ENCODE measurements around the gene HOXC6. TPM values are rescaled to one million over a fixed set of nuclear protein-coding genes. Genes with fewer than 3 reads are reported as not detected.
A peak's percentile ranks its signal among the peaks of the same experiment; 100 is the strongest.

HOXC6 gene
- total RNA-seq, 1 donor from 2014 or later = not detected

DNA sequence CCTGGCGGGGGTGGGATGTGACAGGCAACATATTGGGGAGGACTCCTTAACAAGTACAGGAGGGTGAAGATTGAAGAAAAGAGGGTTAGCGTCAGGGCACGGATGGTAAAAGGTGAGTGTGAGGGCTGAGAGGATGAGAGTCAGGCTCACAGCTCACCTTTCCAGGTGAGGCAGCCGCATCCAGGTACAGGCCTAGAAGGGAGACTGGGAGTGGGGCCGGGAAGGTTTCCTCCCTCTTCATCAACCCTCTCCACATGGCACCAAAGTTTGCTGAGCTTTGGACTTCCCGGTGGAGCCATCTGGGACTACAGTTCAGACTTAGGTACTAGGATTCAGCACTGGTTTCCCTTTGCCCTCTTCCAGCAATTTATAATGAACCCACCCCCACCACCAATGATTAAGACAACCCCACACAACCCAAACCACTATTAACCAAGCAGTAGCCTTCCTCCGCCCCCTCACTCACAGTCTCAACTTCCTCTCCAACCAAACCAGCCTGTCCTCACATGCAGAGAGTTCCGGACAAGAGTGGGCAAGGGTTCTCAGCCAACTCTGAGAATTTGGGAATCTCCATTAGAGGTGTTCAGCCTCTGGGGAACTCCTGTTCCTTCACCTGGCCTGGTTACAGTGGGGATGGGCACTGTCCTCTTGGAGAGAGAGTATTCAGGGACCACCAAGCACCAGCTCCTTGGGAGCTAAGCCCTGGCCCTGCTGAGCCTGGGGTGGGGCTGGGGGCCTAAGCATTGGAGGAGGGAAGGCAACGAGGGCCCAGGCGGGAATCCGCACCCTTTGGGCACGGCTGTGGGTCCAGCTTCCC is 23.0 kb downstream of the HOXC6 start:
- Histone ChIP-seq H3K4me1 (peaks cover 34% of the 10 kb centered on the region), H3K4me3 (no peak overlapping the region), H3K27me3 (peaks cover 42% of the 10 kb centered on the region), H3K36me3 (no peaks in the 10 kb centered on the region), H3K9me3 (no peaks in the 10 kb centered on the region), H3K27ac (no peak overlapping the region)
- intact Hi-C loops (cut with DNase I) = no loop called here
- no peak for DNase-seq (ENCODE audit: extremely low spot score in 2 of 2)
- TF ChIP-seq POLR2AphosphoS5 (IDR thresholded peaks at IDR 0.05; ENCODE audit: insufficient read depth in 1 of 2, low read depth in 1 of 2) (no peak), POLR2A (IDR thresholded peaks at IDR 0.05) (no peak)
- TF ChIP-seq, protein P1, sequence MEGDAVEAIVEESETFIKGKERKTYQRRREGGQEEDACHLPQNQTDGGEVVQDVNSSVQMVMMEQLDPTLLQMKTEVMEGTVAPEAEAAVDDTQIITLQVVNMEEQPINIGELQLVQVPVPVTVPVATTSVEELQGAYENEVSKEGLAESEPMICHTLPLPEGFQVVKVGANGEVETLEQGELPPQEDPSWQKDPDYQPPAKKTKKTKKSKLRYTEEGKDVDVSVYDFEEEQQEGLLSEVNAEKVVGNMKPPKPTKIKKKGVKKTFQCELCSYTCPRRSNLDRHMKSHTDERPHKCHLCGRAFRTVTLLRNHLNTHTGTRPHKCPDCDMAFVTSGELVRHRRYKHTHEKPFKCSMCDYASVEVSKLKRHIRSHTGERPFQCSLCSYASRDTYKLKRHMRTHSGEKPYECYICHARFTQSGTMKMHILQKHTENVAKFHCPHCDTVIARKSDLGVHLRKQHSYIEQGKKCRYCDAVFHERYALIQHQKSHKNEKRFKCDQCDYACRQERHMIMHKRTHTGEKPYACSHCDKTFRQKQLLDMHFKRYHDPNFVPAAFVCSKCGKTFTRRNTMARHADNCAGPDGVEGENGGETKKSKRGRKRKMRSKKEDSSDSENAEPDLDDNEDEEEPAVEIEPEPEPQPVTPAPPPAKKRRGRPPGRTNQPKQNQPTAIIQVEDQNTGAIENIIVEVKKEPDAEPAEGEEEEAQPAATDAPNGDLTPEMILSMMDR (IDR thresholded peaks at IDR 0.05) = no peak

DNA sequence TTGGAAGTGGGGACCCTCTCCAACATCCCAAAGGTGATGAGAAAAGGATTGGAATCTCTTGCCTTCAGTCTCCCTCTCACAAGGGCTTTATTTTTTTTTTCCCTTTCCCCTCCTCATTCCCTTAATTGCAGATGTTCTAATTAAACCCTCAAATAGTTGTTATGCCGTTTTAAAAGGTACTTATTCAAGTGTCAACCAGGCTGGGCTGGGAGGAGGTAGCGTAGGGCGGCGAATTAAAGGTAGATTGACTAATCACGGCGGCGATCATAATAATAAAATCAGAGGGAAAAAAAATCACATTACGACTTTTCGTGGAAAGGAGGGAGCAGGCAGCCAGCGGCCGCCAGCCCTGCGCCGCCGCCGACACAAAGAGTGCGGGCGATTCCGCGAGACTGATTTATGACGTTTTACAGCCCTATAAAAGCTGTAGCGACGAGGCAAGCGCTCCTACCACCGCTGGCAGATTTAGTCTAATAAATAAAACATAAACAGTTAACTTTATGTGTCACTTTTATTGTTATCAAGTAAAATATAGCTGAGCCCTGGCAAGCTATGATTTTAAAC is 23.7 kb downstream of the HOXC6 start:
- intact Hi-C loops (cut with DNase I) = no loop called here
- H3K9me3 ChIP-seq = no peaks in the 10 kb centered on the region
- peaks cover 36% of the 10 kb centered on the region for H3K27me3 ChIP-seq

DNA sequence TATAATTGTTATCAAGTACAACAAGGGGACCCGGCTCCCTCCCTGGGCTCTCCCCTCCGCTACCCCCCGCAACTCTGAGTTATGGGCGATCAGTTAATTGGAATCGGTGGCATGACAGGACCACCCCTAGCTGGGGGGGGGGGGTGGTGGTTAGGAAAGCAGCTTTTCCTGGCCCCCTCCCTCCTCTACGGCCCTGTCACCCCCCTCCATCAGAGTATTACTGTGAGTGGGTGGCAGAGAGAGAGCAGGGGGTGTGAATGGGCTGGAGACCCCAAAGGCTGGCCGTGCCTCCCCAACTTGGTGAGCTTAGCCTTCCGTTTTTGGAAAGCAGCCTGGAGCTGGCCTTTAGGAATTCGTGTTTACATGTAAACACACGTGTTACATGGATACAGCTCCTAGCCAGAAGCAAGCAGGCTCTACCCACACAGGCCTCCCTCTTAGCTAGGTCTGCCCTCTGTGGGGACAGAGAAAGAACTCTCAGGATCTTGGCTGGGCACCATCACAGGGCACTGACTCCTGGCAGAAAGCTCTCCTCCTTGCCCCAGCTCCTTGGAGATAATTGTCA is 24.3 kb downstream of the HOXC6 start:
- no peak for DNase-seq (ENCODE audit: extremely low spot score in 2 of 2)
- no peaks in the 10 kb centered on the region for H3K9me3 ChIP-seq
- intact Hi-C loops (cut with DNase I) = no loop called here
- no peak for TF ChIP-seq POLR2A (IDR thresholded peaks at IDR 0.05)
- no peak for TF ChIP-seq POLR2AphosphoS5 (IDR thresholded peaks at IDR 0.05; ENCODE audit: insufficient read depth in 1 of 2, low read depth in 1 of 2)
- TF ChIP-seq, protein P1 (IDR thresholded peaks at IDR 0.05) = no peak
- H3K4me1 ChIP-seq = peaks cover 34% of the 10 kb centered on the region
- H3K4me3 ChIP-seq = no peak overlapping the region
- H3K27me3 ChIP-seq = peaks cover 36% of the 10 kb centered on the region
- no peaks in the 10 kb centered on the region for H3K36me3 ChIP-seq
- no peak overlapping the region for H3K27ac ChIP-seq

More for the DNA sequence above, 23.7 kb downstream of the HOXC6 start:
- TF ChIP-seq POLR2A (IDR thresholded peaks at IDR 0.05) (no peak), POLR2AphosphoS5 (IDR thresholded peaks at IDR 0.05; ENCODE audit: insufficient read depth in 1 of 2, low read depth in 1 of 2) (no peak)
- TF ChIP-seq, protein P1 (IDR thresholded peaks at IDR 0.05) = no peak
- no peak for DNase-seq (ENCODE audit: extremely low spot score in 2 of 2)
- H3K4me3 ChIP-seq = no peak overlapping the region
- H3K4me1 ChIP-seq = peaks cover 34% of the 10 kb centered on the region
- no peak overlapping the region for H3K27ac ChIP-seq
- no peaks in the 10 kb centered on the region for H3K36me3 ChIP-seq

DNA sequence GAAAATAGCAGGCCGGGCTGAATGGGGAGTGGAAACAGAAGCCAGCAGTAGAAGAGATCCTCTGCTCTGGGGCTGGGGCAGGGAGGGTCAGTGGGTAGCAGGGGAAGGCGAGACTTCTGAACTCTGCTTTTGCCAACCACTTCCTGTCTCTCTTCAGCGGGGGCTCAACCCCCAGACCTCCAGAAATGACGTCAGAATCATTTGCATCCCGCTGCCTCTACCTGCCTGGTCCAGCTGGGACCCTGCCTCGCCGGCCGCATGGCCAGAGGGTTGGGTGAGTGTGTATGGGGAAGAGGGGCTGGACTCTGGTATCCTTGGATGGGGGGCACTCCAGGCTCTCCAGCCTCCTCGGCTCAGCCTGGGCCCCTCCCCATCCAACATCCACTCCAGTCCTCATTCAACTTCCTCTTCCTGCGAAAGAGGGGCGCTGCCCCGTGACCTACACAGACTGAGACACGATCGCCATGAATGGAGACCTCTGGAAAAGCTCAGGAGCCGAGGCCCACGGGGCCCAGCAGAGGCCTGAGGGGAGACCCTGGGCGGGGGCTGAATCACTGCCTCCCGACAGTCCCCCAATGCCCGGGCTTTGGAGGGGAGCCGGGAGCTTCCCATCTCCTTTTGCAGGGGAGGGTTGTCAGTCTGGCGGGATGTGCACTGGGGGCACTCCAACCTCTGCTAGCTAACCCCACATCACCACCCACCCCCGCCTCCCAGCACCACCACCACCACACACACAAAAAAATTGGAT is 24.9 kb downstream of the HOXC6 start:
- Histone ChIP-seq H3K4me1 (peaks cover 34% of the 10 kb centered on the region), H3K4me3 (peak overlapping the region; percentile 29 to 33), H3K27ac (no peak overlapping the region)

More for the DNA sequence above, 24.9 kb downstream of the HOXC6 start:
- TF ChIP-seq POLR2A (IDR thresholded peaks at IDR 0.05) (no peak), POLR2AphosphoS5 (IDR thresholded peaks at IDR 0.05; ENCODE audit: insufficient read depth in 1 of 2, low read depth in 1 of 2) (no peak)
- TF ChIP-seq, protein P1 (IDR thresholded peaks at IDR 0.05) = no peak
- Histone ChIP-seq H3K36me3 (no peaks in the 10 kb centered on the region), H3K9me3 (no peaks in the 10 kb centered on the region), H3K27me3 (peaks cover 36% of the 10 kb centered on the region)
- intact Hi-C loops (cut with DNase I) = no loop called here
- no peak for DNase-seq (ENCODE audit: extremely low spot score in 2 of 2)
